OCI-M2 (cell line): ENCODE measurements around the gene TRNP1.

Experiments used
- DNase-seq: peaks from one replicate; lab custom pipeline; 2025; ENCODE audit not compliant: unreplicated experiment; lab: John Stamatoyannopoulos, UW

TRNP1 gene

DNA sequence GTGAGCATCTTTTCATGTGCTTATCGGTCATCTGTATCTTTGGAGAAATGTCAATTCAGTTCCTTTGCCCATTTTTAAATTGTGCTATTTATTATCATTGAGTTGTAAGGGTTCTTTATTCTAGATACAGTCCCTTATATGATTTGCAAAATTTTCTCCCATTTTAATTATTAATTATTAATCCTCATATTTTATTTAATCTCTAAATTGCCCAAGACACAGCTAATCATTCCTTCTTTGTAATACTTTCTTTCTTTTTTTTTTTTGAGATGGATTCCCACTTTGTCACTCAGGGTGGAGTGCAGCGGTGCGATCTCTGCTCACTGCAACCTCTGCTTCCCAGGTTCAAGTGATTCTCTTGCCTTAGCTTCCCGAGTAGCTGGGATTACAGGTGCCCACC is 32.2 kb downstream of the TRNP1 start:
- no peak for DNase-seq

- DNase-seq: no peak
Measured at GRCh38 chr1:27026621-27027574, 33.4 kb downstream of the TRNP1 start.

DNA sequence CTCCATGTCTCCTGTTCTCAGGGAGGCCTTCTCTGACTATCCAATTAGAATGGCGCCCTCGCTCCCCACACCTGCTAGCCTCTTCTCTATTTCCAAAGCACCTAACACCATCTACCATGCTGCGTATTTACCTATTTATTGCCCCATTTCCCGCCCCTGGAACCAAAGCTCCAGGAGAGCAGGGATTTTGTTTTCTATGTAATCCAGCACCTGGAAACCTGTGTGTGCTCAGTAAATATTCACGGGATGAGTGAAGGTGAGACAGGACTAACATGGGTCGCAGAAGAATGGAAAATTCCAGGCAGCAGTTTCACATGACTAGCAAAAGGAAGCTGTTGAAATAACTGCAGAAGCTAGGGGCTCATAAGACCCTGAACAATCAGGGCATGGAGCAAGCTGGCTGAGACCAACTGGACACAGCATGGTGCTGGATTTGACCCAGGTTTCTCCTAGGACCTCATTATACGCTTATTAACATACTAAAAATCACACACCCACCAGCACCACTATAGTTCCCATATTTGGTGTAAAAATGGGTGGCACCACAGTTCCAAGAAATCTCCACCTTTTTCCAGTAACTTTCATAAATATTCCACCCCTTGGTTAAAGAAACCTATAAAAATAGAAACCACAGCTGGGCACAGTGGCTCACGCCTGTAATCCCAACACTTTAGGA is 34.2 kb downstream of the TRNP1 start:
- DNase-seq: no peak

DNA sequence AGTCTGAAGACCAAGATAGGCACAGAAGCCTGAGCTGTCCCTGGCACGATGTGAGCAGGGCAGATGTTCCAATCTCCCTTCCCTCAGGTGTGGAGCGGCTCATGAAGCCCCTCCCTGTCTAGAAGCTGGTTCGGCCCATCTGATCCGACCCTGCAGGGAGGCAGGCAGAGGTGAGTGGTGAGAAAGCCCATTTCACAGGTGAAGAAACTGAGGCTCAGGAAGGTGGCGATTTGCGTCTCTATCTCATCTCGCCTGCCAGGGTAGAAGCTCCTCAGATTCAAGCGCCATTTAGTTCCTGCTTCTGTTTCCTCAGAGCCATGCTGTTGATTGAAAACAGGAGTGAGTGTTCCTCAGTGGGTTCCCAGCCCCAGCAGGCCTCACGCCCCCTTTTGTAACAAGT is 36.0 kb downstream of the TRNP1 start:
- DNase-seq: no peak

- no peak for DNase-seq
Measured at GRCh38 chr1:27031235-27032118, 38.0 kb downstream of the TRNP1 start.

GRCh38 chr1:27032119-27032461 is 38.6 kb downstream of the TRNP1 start:
- no peak for DNase-seq

- no peak for DNase-seq
Measured at GRCh38 chr1:27033043-27033746, 39.7 kb downstream of the TRNP1 start.

- DNase-seq: no peak
Measured at GRCh38 chr1:27035344-27035743, 41.9 kb downstream of the TRNP1 start.

DNA sequence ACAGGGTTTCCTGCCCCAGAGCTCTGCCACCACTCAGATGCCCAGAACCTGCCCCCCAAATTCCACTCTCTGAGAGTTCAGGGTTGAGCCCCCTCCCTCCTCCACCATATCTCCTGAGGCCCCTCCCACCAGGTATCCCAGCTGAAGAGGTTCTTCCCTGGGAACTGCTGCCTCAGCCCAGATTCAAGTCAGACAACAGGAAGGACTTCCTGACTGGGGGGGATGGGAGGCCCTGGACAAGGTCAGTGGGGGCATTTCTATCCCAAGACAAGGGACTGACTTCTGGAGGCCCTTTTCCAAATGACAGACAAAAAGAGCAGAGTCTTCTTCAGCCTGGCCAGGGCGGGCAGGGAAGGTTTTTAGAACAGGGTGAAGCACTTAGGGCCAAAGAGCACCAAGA is 43.2 kb downstream of the TRNP1 start:
- no peak for DNase-seq

DNA sequence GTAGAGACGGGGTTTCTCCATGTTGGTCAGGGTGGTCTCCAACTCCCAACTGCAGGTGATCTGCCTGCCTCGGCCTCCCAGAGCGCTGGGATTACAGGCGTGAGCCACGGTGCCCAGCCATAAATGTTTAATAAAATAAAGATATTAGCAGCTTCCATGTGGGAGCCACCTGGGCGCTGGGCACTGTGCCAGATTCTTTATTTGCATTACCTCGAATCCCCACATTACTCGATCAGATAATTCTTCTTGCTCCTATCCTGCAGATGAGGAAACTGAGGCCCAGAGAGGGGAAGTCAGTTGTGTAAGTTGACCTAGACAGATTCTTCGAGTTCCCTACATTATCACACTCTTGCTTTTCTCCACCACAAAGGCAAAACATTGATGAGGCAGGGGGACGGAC is 44.0 kb downstream of the TRNP1 start:
- DNase-seq: no peak

- no peak for DNase-seq
Measured at GRCh38 chr1:27038020-27038419, 44.5 kb downstream of the TRNP1 start.

- DNase-seq: no peak
Measured at GRCh38 chr1:27042670-27043069, 49.2 kb downstream of the TRNP1 start.

- DNase-seq: peak; percentile 65
Measured at GRCh38 chr1:27044613-27045151, 51.2 kb downstream of the TRNP1 start.

GRCh38 chr1:27045973-27046558 is 52.6 kb downstream of the TRNP1 start:
- DNase-seq: no peak

GRCh38 chr1:27047914-27048313 is 54.4 kb downstream of the TRNP1 start:
- no peak for DNase-seq

- no peak for DNase-seq
Measured at GRCh38 chr1:27049100-27049499, 55.6 kb downstream of the TRNP1 start.

- DNase-seq: no peak
Measured at GRCh38 chr1:27049607-27050006, 56.1 kb downstream of the TRNP1 start.
